Breast epithelium (tissue), 3 donors: Measurements from ENCODE around the gene TPSG1.

Experiments used
- POLR2A ChIP-seq: fragments of 450-650 bp; IDR thresholded peaks from one replicate; pipeline ENCODE4 v1.6.1; 2016; ENCODE audit warnings: antibody characterized with exemption, mild to moderate bottlenecking, moderate library complexity
- POLR2AphosphoS5 ChIP-seq, 3 donors: sonication (generic); formaldehyde crosslinking; IDR thresholded peaks; one replicate each; pipeline ENCODE4 v1.6.1; 2017; ENCODE audit warnings: antibody characterized with exemption in 3 of 3
- TF ChIP-seq, protein P1 (sequence below), 3 donors: fragments of 450-650 bp; IDR thresholded peaks; one replicate each; pipeline ENCODE4 v1.5.1; 2016 to 2017; ENCODE audit warnings: antibody characterized with exemption in 3 of 3, mild to moderate bottlenecking in 3 of 3, moderate library complexity in 3 of 3

- TF ChIP-seq POLR2AphosphoS5 (IDR thresholded peaks at IDR 0.05), result no peak
- no peak for TF ChIP-seq POLR2A
- TF ChIP-seq, protein P1, sequence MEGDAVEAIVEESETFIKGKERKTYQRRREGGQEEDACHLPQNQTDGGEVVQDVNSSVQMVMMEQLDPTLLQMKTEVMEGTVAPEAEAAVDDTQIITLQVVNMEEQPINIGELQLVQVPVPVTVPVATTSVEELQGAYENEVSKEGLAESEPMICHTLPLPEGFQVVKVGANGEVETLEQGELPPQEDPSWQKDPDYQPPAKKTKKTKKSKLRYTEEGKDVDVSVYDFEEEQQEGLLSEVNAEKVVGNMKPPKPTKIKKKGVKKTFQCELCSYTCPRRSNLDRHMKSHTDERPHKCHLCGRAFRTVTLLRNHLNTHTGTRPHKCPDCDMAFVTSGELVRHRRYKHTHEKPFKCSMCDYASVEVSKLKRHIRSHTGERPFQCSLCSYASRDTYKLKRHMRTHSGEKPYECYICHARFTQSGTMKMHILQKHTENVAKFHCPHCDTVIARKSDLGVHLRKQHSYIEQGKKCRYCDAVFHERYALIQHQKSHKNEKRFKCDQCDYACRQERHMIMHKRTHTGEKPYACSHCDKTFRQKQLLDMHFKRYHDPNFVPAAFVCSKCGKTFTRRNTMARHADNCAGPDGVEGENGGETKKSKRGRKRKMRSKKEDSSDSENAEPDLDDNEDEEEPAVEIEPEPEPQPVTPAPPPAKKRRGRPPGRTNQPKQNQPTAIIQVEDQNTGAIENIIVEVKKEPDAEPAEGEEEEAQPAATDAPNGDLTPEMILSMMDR (IDR thresholded peaks at IDR 0.05), result no peak
Observed at GRCh38 chr16:1195393-1195666, 29.7 kb downstream of the TPSG1 start.
